IPS-15b (cell line): ENCODE measurements around the gene CACNA2D4.

Source experiments
- H3K27me3 ChIP-seq: one replicate; pipeline ENCODE4 v1.6.1; 2013; ENCODE audit warnings: low read length; ENCODE audit not compliant: control insufficient read depth, insufficient read depth
- H3K36me3 ChIP-seq: one replicate; pipeline ENCODE4 v1.6.1; 2013; ENCODE audit warnings: low read length; ENCODE audit not compliant: control insufficient read depth, insufficient read depth
- H3K4me1 ChIP-seq: one replicate; pipeline ENCODE4 v1.6.1; 2013; ENCODE audit warnings: mild to moderate bottlenecking, low read length; ENCODE audit not compliant: control insufficient read depth, insufficient read depth
- H3K4me3 ChIP-seq: one replicate; pipeline ENCODE4 v1.5.1; 2013; ENCODE audit warnings: low read depth, low read length
- H3K9ac ChIP-seq: one replicate; pipeline ENCODE4 v1.6.1; 2013; ENCODE audit warnings: low read depth, mild to moderate bottlenecking, low read length
- H3K9me3 ChIP-seq: one replicate; pipeline ENCODE4 v1.6.1; 2013; ENCODE audit warnings: mild to moderate bottlenecking, low read length; ENCODE audit not compliant: control insufficient read depth, insufficient read depth

CACNA2D4 gene

DNA sequence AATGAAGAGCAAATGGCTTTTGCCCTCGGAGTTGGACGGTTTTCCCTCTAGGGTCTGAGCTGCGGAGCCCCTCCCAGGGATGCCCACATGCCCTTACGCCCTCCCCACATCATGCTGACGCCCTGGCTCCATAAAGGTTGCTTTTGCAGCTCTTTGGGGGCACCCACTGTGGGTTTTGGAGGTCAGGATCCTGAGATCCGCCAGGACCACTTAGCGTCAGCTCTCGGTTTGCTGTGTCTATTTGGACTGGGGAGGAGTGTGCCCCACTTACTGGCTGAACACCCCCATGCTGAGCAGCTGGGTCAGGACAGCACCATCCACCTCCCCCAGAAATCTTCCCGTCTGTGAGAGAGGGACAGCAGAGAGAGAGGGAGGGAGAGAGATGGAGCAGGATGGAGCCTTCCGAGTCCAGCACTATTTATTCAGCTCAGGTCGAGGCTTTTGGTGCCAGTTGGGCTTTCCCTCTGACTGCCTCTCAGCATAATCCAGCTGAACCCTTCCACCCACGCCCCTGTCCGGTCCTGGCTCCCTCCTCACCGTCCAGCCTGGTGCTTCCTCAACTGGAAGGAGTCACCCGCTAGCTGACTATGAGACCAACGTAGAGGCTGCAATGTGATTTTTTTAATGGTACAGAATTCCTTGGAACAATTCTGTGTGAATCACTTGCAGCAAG lies 117.0 kb downstream of the CACNA2D4 start:
- Histone ChIP-seq H3K27me3 (peaks cover under 1% of the 10 kb centered on the region), H3K9me3 (no peaks in the 10 kb centered on the region), H3K9ac (no peak overlapping the region), H3K36me3 (no peaks in the 10 kb centered on the region), H3K4me1 (no peaks in the 10 kb centered on the region), H3K4me3 (no peak overlapping the region)

DNA sequence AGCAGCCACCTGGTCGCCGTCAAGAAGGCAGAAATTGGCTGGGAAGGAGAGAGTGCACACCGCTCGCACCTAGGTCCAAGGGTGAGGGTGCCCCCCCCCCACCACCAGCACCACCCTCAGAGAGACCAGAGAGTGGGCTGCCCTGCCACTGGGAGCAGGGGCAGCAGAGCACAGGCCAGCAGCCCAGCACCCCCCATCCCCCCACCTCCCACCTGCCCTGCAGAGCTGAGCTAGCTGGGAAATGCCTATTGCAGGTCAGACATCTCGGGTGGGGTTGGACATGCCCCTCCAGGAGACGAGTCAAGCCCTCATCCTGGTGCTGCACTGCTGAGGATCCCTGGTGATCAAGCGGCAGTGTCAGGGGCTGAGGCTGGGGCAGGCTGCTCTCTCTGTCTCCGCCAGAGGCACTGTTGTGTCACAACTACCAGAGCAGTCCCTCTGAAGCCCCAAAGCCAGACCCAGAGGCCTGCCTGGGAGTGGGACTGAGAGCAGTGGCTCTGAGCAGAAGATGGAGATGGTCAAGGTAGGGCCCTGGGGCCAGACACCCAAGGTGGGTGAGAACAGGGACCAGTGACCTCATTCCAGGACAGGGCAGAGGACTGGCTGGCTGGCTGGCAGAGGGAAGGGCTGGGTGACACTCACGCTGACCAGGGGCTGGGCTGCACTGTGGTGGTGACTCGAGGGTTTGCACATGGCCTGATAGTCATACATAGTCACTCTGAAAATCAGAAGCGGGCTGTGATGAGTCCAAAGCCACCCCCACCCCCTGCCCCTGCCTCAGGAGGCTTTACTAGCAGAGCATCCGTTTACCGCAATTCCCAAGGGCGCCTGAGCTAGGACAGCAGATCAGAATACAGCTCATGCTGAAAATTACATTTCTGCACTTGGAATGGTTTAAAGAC lies 117.8 kb downstream of the CACNA2D4 start:
- Histone ChIP-seq H3K9ac (no peak overlapping the region), H3K27me3 (peaks cover 2% of the 10 kb centered on the region), H3K4me3 (no peak overlapping the region), H3K9me3 (no peaks in the 10 kb centered on the region), H3K4me1 (no peaks in the 10 kb centered on the region), H3K36me3 (no peaks in the 10 kb centered on the region)

DNA sequence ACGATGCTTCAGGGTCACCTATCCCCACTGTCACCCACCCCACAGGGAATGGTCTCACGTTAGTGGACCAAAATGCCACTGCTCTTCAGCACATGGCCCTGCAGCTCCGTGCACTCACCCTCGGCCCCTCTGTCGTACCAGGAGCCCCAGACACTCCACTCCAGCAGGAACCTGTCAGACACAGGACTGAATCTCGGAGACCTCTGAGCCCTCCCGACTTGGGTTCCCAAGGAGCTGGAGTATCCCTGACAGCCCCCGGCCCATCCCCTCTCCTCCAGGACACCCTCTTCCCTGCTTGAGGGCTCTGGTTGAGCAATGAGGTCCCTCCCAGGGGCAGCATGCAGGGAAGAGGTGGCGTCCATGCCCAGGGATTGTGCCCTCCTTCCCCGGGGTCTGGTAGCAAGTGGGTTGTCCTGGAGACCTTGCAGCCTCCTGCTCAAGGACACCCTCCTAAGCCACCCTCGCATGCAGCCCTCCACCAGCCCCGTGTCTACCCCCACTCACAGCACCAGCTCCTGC lies 118.5 kb downstream of the CACNA2D4 start:
- Histone ChIP-seq H3K9me3 (no peaks in the 10 kb centered on the region), H3K9ac (no peak overlapping the region), H3K4me1 (no peaks in the 10 kb centered on the region), H3K27me3 (peaks cover 2% of the 10 kb centered on the region), H3K4me3 (no peak overlapping the region), H3K36me3 (no peaks in the 10 kb centered on the region)

DNA sequence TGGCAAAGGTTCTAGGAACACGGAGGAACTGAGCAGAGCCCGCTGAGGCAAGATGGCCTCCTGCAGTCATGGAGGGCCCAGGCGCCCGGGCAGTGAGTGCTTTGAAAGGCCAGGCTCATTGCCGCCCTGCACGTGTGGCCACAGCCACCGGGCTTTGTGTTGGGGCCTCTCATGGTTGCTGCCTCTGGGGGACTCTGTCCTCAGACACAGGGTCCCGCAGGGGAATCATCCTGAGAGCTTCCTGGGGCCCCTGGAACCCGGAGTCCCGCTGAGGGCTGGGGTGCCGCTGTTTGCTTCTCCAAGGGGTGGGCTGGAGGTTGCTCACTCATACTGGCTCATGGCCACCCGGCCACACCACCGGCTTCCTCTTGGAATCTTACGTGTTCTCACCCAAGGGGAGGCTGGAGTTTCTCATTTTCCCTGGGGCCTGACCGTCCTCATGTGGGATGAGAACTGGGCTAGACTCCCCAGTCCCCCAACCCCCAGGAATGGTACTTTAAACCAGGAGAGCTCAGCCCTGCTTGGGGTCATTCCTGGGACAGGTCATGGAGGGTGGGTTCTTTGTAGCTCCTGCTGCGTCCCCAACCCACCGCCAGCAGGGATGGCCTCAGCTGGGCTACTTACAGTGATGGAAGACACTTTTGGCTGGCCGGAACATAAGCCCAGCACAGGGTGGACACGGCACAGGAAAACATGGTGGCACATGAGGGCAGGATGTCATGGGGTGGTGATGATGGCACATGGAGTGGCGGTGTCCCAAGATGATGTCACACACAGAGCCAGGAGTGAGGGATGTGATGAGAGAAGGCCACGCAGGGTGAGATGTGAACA lies 119.2 kb downstream of the CACNA2D4 start:
- no peak overlapping the region for H3K9ac ChIP-seq
- H3K36me3 ChIP-seq = no peaks in the 10 kb centered on the region
- H3K9me3 ChIP-seq = no peaks in the 10 kb centered on the region
- H3K27me3 ChIP-seq = peaks cover 2% of the 10 kb centered on the region
- H3K4me3 ChIP-seq = no peak overlapping the region
- H3K4me1 ChIP-seq = no peaks in the 10 kb centered on the region

DNA sequence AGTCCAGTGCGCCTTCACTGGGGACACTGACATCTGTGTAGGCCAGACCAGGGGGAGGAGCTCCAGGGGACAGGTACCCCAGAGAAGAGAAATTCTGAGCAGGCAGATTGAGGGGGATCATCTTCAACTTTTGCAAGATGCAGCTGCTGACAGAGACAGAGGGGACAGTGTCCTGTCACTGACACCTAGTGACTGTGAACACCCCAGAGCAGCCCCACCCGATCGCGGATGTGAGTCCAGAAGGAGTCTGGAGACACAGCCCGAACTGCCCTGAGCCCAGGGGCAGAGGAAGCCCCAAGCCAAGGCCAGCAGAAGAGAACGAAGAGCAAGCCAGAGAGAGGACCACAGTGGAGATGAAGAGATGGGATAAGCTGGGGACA lies 119.8 kb downstream of the CACNA2D4 start:
- Histone ChIP-seq H3K4me3 (no peak overlapping the region), H3K36me3 (no peaks in the 10 kb centered on the region), H3K9me3 (no peaks in the 10 kb centered on the region), H3K27me3 (peaks cover 2% of the 10 kb centered on the region), H3K4me1 (no peaks in the 10 kb centered on the region), H3K9ac (no peak overlapping the region)

DNA sequence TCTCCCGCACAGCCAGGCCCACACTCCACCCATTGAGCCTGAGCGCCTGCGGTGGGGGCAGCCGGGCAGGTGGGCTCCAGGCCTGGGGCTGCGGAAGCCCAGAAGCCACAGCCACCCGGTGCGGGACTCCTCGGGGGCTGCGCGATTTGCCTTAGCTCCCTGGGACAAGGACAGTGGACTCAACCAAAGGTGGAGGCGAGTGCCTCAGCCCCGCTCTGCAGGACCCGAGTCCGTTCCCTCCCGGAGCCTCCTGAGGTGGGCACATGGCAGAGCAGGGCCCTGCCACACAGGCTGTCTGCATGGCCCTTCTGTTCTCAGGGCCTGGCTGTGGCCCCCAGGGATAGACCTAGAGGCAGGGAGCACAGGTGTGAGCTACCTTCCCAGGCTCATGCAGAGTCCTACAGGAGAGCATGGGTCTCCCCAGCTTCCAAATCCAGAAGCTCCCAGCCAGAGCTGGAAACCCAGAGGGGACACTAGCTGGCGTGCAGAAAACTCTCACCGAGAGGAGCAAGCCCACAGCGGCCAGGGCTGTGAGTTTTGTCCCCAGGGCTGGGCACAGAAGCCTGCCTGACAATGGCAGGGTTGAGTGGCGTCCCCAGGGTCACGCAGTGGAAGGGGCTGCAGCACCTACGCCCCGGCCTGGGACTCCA lies 120.3 kb downstream of the CACNA2D4 start:
- no peaks in the 10 kb centered on the region for H3K9me3 ChIP-seq
- no peaks in the 10 kb centered on the region for H3K36me3 ChIP-seq
- no peaks in the 10 kb centered on the region for H3K4me1 ChIP-seq
- H3K9ac ChIP-seq = no peak overlapping the region
- no peak overlapping the region for H3K4me3 ChIP-seq
- H3K27me3 ChIP-seq = peaks cover 2% of the 10 kb centered on the region

DNA sequence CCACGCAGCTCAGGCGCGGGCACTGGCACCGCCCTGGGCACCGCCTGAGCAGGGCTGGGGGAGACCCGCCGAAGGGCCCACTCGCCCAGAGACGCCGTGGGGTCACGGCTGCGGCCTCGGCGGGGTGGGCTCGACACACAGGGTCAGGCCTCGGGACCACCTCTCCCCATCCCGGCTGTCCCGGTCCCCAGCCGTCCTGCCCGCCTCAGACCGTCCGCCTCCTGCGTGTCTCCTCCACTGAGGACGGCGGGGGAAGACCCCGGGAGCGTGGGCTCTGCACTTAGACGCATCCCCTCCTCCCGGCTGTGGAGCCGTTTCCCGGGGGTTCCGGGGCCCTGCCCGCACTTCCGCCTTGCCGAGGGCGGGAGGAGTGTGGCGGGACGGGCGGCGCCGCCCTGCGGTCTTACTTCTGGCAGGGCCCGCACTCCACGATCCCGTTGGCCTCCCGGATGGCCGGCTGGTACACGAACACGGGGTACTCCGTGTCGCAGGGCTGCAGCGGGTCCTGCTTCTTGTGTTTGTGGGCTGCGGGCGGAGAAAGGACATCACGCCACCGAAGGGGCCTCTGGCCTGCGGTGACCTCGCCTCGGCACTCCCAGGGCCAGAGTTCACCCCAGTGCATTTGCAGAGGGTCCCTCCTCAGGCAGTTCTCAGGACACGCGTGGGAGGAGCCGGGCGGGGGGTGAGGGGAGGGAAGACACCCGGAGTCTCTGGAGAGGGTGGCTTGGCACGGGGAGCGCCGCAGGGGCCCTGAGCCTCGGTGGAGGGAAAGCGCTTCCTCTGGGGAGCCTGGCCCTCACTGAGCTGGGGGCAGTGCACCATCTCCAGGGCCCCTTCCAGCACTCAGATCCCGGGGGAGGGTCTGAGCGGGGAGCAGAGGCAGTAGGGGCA lies 121.2 kb downstream of the CACNA2D4 start:
- Histone ChIP-seq H3K9ac (no peak overlapping the region), H3K27me3 (peaks cover 2% of the 10 kb centered on the region), H3K4me3 (peak overlapping the region; percentile 53), H3K4me1 (no peaks in the 10 kb centered on the region), H3K36me3 (no peaks in the 10 kb centered on the region), H3K9me3 (no peaks in the 10 kb centered on the region)

DNA sequence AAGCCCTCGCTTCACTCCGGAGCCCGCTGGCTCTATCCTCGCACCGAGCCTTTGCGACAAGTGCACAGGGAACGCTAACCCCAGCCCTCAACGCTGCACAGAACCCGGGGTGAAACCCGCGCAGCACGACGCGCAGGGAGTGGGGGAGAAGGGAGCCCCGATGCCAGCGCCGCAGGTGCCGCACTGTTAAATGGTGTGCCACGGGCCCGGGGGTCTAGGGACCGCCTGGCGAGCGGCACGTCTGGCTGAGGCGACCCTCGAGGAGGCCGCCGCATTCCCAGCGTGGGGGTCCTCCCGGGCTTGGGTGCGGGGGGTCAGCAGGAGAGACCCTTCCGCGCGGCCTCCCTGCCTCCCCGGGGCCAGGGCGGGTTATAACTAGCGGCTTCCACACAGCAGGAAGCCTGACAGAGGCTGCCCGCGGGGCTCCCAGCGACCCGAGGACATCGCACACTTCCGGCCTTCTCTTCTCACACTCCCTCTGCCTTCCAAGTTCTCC lies 121.9 kb downstream of the CACNA2D4 start:
- Histone ChIP-seq H3K4me1 (no peaks in the 10 kb centered on the region), H3K36me3 (no peaks in the 10 kb centered on the region), H3K9ac (no peak overlapping the region), H3K4me3 (peak overlapping the region; percentile 53), H3K9me3 (no peaks in the 10 kb centered on the region), H3K27me3 (peaks cover 2% of the 10 kb centered on the region)

DNA sequence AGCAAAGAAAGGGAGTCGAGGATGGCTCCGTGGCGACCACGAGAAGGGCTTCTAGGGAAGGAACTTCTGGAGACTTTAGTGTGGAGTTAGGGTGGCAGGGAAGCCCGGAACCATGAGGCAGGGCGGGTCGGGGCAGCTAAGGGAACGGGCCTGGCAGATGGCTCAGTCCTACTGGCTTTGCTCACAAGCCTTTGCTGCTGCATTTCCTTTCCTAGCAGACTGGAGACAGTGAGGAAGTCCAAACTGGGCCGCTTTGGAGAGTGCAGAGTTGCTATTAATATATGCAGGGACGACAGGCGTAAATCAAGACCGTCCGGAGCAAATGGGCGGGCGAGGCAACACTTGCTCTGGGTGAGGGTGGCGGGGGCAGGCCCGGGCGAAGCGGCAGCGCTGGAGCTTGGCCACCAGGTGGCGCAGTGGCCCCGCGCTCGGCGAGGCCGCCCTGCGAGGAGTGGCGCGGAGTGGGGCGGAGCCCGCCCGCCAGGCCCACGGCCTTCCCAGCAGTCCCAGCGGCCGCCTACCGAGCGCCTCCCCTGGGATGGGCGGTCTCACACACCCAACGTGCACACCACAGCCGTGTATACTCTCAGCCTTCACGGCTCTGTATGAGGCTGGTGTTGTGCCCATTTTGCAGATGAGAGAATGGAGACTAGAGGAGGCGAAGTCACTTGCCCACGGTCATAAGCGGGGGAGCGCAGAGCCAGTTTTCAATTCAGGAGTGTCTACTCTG lies 122.5 kb downstream of the CACNA2D4 start:
- Histone ChIP-seq H3K9ac (no peak overlapping the region), H3K9me3 (no peaks in the 10 kb centered on the region), H3K4me1 (no peaks in the 10 kb centered on the region), H3K27me3 (peaks cover 2% of the 10 kb centered on the region), H3K36me3 (no peaks in the 10 kb centered on the region), H3K4me3 (peak overlapping the region; percentile 53)

DNA sequence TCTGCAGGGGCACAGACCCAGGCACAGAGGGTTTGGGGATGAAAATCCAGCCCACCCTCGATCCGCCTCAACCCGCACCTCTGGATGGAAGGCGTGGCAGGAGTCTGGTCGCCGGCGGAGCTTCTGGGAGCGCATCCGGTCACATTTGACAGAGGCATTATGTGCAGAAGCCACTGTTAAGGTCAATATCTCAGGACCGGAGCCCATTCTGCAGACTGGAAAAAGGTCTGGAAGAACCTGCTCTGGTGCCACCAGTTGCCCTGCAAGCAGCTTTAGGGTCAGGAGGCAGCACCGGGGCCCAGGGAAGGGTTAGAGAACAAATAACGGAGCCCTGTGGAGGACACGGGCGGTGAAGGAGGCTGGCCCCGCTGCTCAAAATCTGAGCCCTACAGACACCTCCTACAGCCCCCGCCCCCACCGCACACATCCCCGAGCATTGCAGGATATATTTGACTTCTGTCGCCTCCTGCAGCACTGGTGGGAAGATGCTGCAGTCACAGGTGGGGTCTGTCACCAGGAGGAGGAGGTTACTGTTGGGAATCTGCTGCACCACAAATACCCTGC lies 123.1 kb downstream of the CACNA2D4 start:
- Histone ChIP-seq H3K36me3 (no peaks in the 10 kb centered on the region), H3K9ac (no peak overlapping the region), H3K4me3 (no peak overlapping the region)

More for the DNA sequence above, 123.1 kb downstream of the CACNA2D4 start:
- no peaks in the 10 kb centered on the region for H3K9me3 ChIP-seq
- no peaks in the 10 kb centered on the region for H3K4me1 ChIP-seq
- H3K27me3 ChIP-seq = peaks cover 2% of the 10 kb centered on the region
